ENCODE measurements around the gene TSC22D3. TPM values are rescaled to one million over a fixed set of nuclear protein-coding genes. Genes with fewer than 3 reads are reported as not detected.

Gene TSC22D3
- 29.1 and 70.4 TPM in 2 replicates for total RNA-seq

DNA sequence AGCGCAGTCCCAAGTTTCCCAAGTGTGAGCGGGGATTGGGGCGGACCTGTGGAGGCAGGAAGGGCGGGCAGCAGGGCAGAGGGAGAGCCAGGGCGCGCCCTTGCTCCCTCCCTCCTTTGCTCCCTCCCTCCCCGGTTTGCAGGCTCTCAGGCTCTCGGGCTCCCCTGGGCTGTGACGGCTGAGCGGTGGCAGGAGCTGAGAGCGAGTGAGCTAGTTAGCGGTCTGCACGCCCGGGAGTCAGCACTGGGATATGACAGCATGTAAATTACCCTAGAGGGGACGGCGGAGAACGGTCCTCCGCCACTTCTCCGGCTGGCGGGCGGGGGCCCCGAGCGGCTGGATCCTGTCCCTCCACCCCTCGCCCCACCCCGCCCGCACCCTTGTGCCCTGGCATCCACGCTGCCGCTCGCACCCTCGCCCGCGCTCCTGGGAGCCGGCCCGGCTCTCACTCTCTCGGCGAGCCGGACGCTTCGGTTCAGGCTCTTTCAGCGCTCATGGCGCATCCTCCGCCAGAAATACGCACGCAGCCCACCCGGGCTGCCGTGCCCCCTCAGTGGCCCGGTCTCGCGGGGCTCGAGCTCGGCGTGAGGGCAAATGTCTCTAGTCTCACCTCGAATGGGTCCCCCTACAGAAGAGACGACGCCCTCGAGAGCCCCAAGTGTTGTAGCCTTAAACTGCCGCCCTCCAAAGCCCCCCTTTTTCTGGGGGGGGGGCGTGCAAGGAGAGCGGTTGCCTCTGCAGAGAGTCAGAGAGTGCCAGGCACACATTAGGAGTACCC is at the start of gene TSC22D3:
TSS of gene TSC22D3 (minus strand) at position 54 of the 778 bp plus-strand sequence. CDS start 368 bp downstream, outside the sequence.

DNA sequence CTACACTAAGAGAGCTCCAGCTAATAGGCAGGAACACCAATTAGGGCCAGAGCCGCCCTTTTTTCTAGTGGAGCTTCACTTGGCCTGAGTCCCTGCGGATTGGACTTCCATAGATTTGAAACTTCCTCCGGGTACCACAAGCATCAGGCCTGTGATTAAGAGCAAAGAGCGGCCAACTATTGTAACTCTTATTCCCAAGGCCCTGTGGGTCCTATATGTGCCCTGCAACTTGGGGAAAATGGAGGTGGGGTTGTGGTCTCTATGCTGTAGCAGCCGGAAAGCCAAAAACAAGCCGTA is 1.9 kb upstream of the TSC22D3 start, which contains the start of gene NCBP2L:
TSS of gene NCBP2L (plus strand) at position 198 of the 297 bp plus-strand sequence. CDS start 16,488 bp downstream, outside the sequence.

Other genes starting within 250 kb of the TSC22D3 start
- 17.8 and 27.5 TPM in 2 replicates for gene PRPS1, start 147.3 kb downstream of the TSC22D3 start, total RNA-seq
- gene NCBP2L, start 1.9 kb upstream of the TSC22D3 start, total RNA-seq = not detected in 2 replicates
- 7.5 and 14.1 TPM in 2 replicates for gene MID2, start 50.1 kb upstream of the TSC22D3 start, total RNA-seq
- gene TEX13B, start 206.6 kb upstream of the TSC22D3 start, total RNA-seq = not detected in 2 replicates